Smooth muscle cell (in vitro differentiated cells): ENCODE data around the gene IARS2. TPM values are rescaled to one million over a fixed set of nuclear protein-coding genes. Genes with fewer than 3 reads are reported as not detected.

ENCODE experiments used
- DNase-seq: peaks from one replicate; lab custom pipeline; 2025; ENCODE audit not compliant: unreplicated experiment; lab: John Stamatoyannopoulos, UW
- H2AFZ ChIP-seq: fragments of 200-600 bp; sonication (generic); 2 replicates; pipeline ENCODE4 v1.6.0; 2016; ENCODE audit warnings: antibody characterized with exemption, low read depth, mild to moderate bottlenecking
- H3F3A ChIP-seq: fragments of 200-600 bp; sonication (generic); 2 replicates; pipeline ENCODE4 v1.6.0; 2017; ENCODE audit warnings: antibody characterized with exemption, low read depth
- H3K27ac ChIP-seq: fragments of 200-600 bp; sonication (generic); 2 replicates; pipeline ENCODE4 v1.5.1; 2016; ENCODE audit warnings: low read depth, mild to moderate bottlenecking
- H3K27me3 ChIP-seq: fragments of 200-600 bp; sonication (generic); 2 replicates; pipeline ENCODE4 v1.6.1; 2016; ENCODE audit warnings: low read depth, mild to moderate bottlenecking
- H3K36me3 ChIP-seq: fragments of 200-600 bp; sonication (generic); 2 replicates; pipeline ENCODE4 v1.5.1; 2016; ENCODE audit warnings: low read depth
- H3K4me1 ChIP-seq: fragments of 200-600 bp; sonication (generic); 2 replicates; pipeline ENCODE4 v1.5.1; 2016; ENCODE audit warnings: low read depth
- H3K4me2 ChIP-seq: fragments of 200-600 bp; sonication (generic); 2 replicates; pipeline ENCODE4 v1.6.0; 2016; ENCODE audit warnings: mild to moderate bottlenecking
- H3K4me3 ChIP-seq: fragments of 200-600 bp; sonication (generic); 2 replicates; pipeline ENCODE4 v1.5.1; 2016; ENCODE audit warnings: mild to moderate bottlenecking
- H3K79me2 ChIP-seq: fragments of 200-600 bp; sonication (generic); 2 replicates; pipeline ENCODE4 v1.6.0; 2016; ENCODE audit warnings: low read depth, mild to moderate bottlenecking
- H3K9ac ChIP-seq: fragments of 200-600 bp; sonication (generic); 2 replicates; pipeline ENCODE4 v1.6.0; 2016; ENCODE audit warnings: low read depth
- H3K9me3 ChIP-seq: fragments of 200-600 bp; sonication (generic); replicated peaks from 2 replicates; pipeline ENCODE4 v1.5.1; 2016; ENCODE audit warnings: low read depth
- H4K20me1 ChIP-seq: fragments of 200-600 bp; sonication (generic); 2 replicates; pipeline ENCODE4 v1.6.0; 2016; ENCODE audit warnings: low read depth
- WGBS: methylation state at CpG from one replicate; pipeline ENCODE4 v1.1.7; 2016; ENCODE audit warnings: low lambda C conversion rate; 5-methylcytosine and 5-hydroxymethylcytosine counted together
- polyA plus RNA-seq: library from polyadenylated mRNA; unstranded; fragments of >200 nt; fragmentation: Nextera tagmentation; extraction: Ambion mirVana; gene quantifications from 2 replicates; pipeline ENCODE4 v1.2.1, GENCODE V29; 2016
- total RNA-seq: library from RNA; depleted of rRNA; stranded (reverse); fragments of >200 nt; gene quantifications from 2 replicates; pipeline ENCODE4 v1.2.3, GENCODE V29; 2014
- TF ChIP-seq, protein P1 (sequence below): fragments of 200-600 bp; sonication (generic); IDR thresholded peaks from 2 replicates; pipeline ENCODE4 v1.5.1; 2017; ENCODE audit warnings: borderline replicate concordance, mild to moderate bottlenecking, antibody characterized with exemption; ENCODE audit not compliant: insufficient read depth, poor library complexity, severe bottlenecking

The IARS2 gene
- total and polyA plus RNA-seq, 2 experiments from 2014 or later, result 42.5 to 81.0 TPM

DNA sequence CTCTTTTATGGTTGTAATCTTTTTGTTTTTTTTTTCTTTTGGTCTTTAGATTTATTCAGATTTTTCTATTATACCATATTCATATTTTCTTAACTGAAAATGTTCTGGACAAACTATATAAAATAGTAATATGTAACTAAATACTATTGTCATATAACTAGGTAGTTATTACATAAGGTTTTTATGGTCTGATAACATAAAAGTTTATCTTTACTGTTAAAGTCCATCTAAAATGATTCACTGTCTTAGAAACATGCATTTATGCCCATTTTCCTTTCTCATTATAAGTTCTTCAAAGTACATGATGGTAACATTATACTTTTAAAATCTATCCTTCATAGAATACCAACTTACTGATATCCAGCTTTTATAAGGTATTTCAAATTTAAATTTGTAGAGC, 29.1 kb downstream of the IARS2 start:
- Histone ChIP-seq H3K27me3 (no peaks in the 10 kb centered on the region), H3K4me3 (no peak overlapping the region), H3K9ac (no peak overlapping the region), H4K20me1 (no peaks in the 10 kb centered on the region), H3F3A (no peaks in the 10 kb centered on the region), H3K4me1 (no peaks in the 10 kb centered on the region), H3K4me2 (no peak overlapping the region), H3K9me3 (no peaks in the 10 kb centered on the region), H2AFZ (no peak overlapping the region), H3K27ac (no peak overlapping the region), H3K79me2 (peaks cover 3% of the 10 kb centered on the region), H3K36me3 (peaks cover under 1% of the 10 kb centered on the region)
- TF ChIP-seq, protein P1, sequence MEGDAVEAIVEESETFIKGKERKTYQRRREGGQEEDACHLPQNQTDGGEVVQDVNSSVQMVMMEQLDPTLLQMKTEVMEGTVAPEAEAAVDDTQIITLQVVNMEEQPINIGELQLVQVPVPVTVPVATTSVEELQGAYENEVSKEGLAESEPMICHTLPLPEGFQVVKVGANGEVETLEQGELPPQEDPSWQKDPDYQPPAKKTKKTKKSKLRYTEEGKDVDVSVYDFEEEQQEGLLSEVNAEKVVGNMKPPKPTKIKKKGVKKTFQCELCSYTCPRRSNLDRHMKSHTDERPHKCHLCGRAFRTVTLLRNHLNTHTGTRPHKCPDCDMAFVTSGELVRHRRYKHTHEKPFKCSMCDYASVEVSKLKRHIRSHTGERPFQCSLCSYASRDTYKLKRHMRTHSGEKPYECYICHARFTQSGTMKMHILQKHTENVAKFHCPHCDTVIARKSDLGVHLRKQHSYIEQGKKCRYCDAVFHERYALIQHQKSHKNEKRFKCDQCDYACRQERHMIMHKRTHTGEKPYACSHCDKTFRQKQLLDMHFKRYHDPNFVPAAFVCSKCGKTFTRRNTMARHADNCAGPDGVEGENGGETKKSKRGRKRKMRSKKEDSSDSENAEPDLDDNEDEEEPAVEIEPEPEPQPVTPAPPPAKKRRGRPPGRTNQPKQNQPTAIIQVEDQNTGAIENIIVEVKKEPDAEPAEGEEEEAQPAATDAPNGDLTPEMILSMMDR, result no peak
- no peak for DNase-seq

DNA sequence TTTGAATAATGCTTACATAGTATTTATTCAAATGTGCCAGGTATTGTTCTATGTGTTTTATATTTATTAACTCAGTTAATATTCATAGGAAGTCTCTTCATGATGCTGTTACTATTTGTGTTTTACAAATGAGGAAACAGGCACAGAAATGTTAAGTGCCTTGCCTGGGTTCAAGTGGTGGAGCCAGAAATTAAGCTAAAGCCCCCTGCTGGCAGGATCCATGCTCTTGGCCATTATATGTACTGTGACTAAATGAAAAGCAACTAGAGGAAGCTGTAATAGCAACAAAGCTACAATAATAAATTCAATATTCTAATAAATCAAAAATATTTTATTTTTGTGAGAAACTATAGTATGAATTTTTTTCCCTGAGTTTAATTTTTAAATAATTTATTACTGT, 30.0 kb downstream of the IARS2 start:
- Histone ChIP-seq H3K36me3 (peaks cover 7% of the 10 kb centered on the region), H3K79me2 (peaks cover 3% of the 10 kb centered on the region), H3K9ac (no peak overlapping the region), H3F3A (no peaks in the 10 kb centered on the region), H3K27ac (no peak overlapping the region), H3K4me3 (no peak overlapping the region), H3K4me2 (no peak overlapping the region), H4K20me1 (no peaks in the 10 kb centered on the region), H3K9me3 (no peaks in the 10 kb centered on the region), H3K27me3 (no peaks in the 10 kb centered on the region), H2AFZ (no peak overlapping the region), H3K4me1 (no peaks in the 10 kb centered on the region)
- TF ChIP-seq, protein P1, result peak; percentile 21
- DNase-seq, result no peak

DNA sequence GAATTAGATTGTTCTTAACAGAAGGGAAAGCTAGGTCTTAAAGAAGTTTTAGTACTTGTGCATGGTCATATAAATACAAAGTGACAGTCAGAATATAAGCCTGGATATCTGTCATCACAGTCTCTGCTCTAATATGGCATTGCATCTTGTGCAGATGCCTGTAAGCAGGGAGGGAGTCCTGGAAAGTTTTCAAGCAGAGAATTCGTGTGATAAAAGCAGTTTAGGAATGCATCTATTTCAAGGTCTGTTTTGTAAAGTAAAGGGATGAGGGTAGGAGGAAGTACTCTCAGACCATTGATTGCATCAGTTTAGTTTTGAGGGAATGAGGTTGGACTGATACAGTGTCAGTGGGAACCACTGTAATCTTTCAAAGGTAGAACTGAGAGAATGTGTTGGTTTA, 30.6 kb downstream of the IARS2 start:
- 50% methylated on average over 1 of the region's 1 CpG for WGBS
- no peak overlapping the region for H2AFZ ChIP-seq
- H3K4me1 ChIP-seq, result no peaks in the 10 kb centered on the region
- H3K27me3 ChIP-seq, result no peaks in the 10 kb centered on the region
- H3K4me3 ChIP-seq, result no peak overlapping the region
- H3K79me2 ChIP-seq, result peaks cover 3% of the 10 kb centered on the region
- H3F3A ChIP-seq, result no peaks in the 10 kb centered on the region
- H3K36me3 ChIP-seq, result peaks cover 7% of the 10 kb centered on the region
- H3K27ac ChIP-seq, result no peak overlapping the region
- H4K20me1 ChIP-seq, result no peaks in the 10 kb centered on the region
- no peaks in the 10 kb centered on the region for H3K9me3 ChIP-seq
- DNase-seq, result no peak
- TF ChIP-seq, protein P1, result no peak
- no peak overlapping the region for H3K4me2 ChIP-seq
- no peak overlapping the region for H3K9ac ChIP-seq

DNA sequence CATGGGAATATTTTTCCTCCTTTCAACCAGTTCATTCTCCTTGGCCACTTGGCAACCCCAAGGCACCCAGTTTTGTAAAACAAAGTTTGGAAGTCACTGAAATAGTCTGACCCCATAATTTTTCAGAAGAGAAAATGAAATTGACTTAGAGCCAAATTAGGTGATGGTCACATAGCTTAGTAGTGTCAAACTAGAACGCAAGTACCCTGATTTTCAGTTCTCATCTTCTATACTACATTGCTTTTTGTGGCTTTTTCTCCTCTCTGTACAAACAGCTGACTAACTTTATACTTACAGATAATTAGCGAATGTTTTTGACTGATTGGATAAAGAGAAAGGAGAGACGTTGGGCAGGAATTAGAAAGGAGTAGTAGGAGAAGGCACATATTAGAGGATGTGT, 33.1 kb downstream of the IARS2 start:
- H2AFZ ChIP-seq, result no peak overlapping the region

More for the DNA sequence above, 33.1 kb downstream of the IARS2 start:
- no peak for DNase-seq
- Histone ChIP-seq H4K20me1 (no peaks in the 10 kb centered on the region), H3F3A (no peaks in the 10 kb centered on the region), H3K9ac (no peak overlapping the region), H3K9me3 (no peaks in the 10 kb centered on the region), H3K4me1 (no peaks in the 10 kb centered on the region), H3K4me3 (no peak overlapping the region), H3K27me3 (no peaks in the 10 kb centered on the region), H3K4me2 (no peak overlapping the region), H3K36me3 (peaks cover 7% of the 10 kb centered on the region), H3K79me2 (no peaks in the 10 kb centered on the region), H3K27ac (no peak overlapping the region)
- TF ChIP-seq, protein P1, result no peak
- 98% methylated on average over 3 of the region's 3 CpGs for WGBS
